DOHH2 (cell line): ENCODE measurements around the gene CDH4.

Experiments used
- H3F3A ChIP-seq: fragments of 200-600 bp; sonication (generic), shearing (Covaris generic); 2 replicates; pipeline ENCODE4 v1.6.0; 2016; ENCODE audit warnings: antibody characterized with exemption, mild to moderate bottlenecking; ENCODE audit not compliant: control insufficient read depth, insufficient read depth
- H3K27ac ChIP-seq: fragments of 200-600 bp; sonication (generic); 2 replicates; pipeline ENCODE4 v1.5.1; 2014; ENCODE audit warnings: low read depth, mild to moderate bottlenecking, low read length, moderate library complexity
- H3K27me3 ChIP-seq: fragments of 200-600 bp; sonication (generic); 2 replicates; pipeline ENCODE4 v1.6.1; 2014; ENCODE audit warnings: mild to moderate bottlenecking, low read length, mixed read lengths; ENCODE audit not compliant: control insufficient read depth
- H3K36me3 ChIP-seq: fragments of 200-600 bp; sonication (generic); 2 replicates; pipeline ENCODE4 v1.6.1; 2014; ENCODE audit warnings: mild to moderate bottlenecking, low read length, moderate library complexity, mixed read lengths; ENCODE audit not compliant: control insufficient read depth
- H3K4me1 ChIP-seq: fragments of 200-600 bp; sonication (generic); 2 replicates; pipeline ENCODE4 v1.6.1; 2014; ENCODE audit warnings: mild to moderate bottlenecking, low read length, mixed read lengths; ENCODE audit not compliant: control insufficient read depth
- H3K4me2 ChIP-seq: fragments of 200-600 bp; sonication (generic); 2 replicates; pipeline ENCODE4 v1.6.0; 2014; ENCODE audit warnings: mild to moderate bottlenecking, low read length, moderate library complexity
- H3K4me3 ChIP-seq: fragments of 200-600 bp; sonication (generic); 2 replicates; pipeline ENCODE4 v1.5.1; 2014; ENCODE audit warnings: mild to moderate bottlenecking, low read length, mixed read lengths
- H3K79me2 ChIP-seq: fragments of 200-600 bp; sonication (generic); 2 replicates; pipeline ENCODE4 v1.6.1; 2014; ENCODE audit warnings: mild to moderate bottlenecking, low read length, mixed read lengths; ENCODE audit not compliant: control insufficient read depth
- H3K9me2 ChIP-seq: fragments of 200-600 bp; sonication (generic); replicated peaks from 2 replicates; pipeline ENCODE4 v1.6.1; 2014; ENCODE audit warnings: mild to moderate bottlenecking, low read length, mixed read lengths; ENCODE audit not compliant: control insufficient read depth
- H3K9me3 ChIP-seq: fragments of 200-600 bp; sonication (generic); 2 replicates; pipeline ENCODE4 v1.6.1; 2014; ENCODE audit warnings: antibody characterized with exemption, low read length, mixed read lengths; ENCODE audit not compliant: control insufficient read depth, insufficient read depth
- H4K20me1 ChIP-seq: fragments of 200-600 bp; sonication (generic); 2 replicates; pipeline ENCODE4 v1.6.0; 2014; ENCODE audit warnings: low read depth, mild to moderate bottlenecking, antibody characterized with exemption, low read length, moderate library complexity; ENCODE audit not compliant: control insufficient read depth, insufficient read depth
- CTCF ChIP-seq: fragments of 200-600 bp; sonication (generic); IDR thresholded peaks from one replicate; pipeline ENCODE4 v1.5.1; 2014; ENCODE audit warnings: antibody characterized with exemption, mild to moderate bottlenecking, low read depth, low read length; ENCODE audit not compliant: poor library complexity, severe bottlenecking
- EZH2phosphoT487 ChIP-seq: fragments of 200-600 bp; sonication (generic); IDR thresholded peaks from 2 replicates; pipeline ENCODE4 v1.6.1; 2017; ENCODE audit warnings: borderline replicate concordance, mild to moderate bottlenecking, antibody characterized with exemption, low read length, moderate library complexity, mixed read lengths

CDH4 gene

GRCh38 chr20:61539706-61540360 lies 287.8 kb downstream of the CDH4 start:
- Histone ChIP-seq H3K4me3 (no peak overlapping the region), H3K27me3 (no peaks in the 10 kb centered on the region), H3K36me3 (no peaks in the 10 kb centered on the region), H3F3A (no peaks in the 10 kb centered on the region), H3K4me1 (no peaks in the 10 kb centered on the region), H3K4me2 (no peak overlapping the region), H3K9me2 (no peaks in the 10 kb centered on the region), H3K79me2 (no peaks in the 10 kb centered on the region), H3K27ac (no peak overlapping the region), H4K20me1 (no peaks in the 10 kb centered on the region), H3K9me3 (no peaks in the 10 kb centered on the region)
- no peak for TF ChIP-seq CTCF
- no peak for TF ChIP-seq EZH2phosphoT487

GRCh38 chr20:61541537-61541936 lies 289.5 kb downstream of the CDH4 start:
- Histone ChIP-seq H3K27me3 (no peaks in the 10 kb centered on the region), H3K4me3 (no peak overlapping the region), H3K9me2 (no peaks in the 10 kb centered on the region), H3K36me3 (no peaks in the 10 kb centered on the region), H3K79me2 (no peaks in the 10 kb centered on the region), H3K9me3 (no peaks in the 10 kb centered on the region), H3K27ac (no peak overlapping the region), H3F3A (no peaks in the 10 kb centered on the region), H3K4me2 (no peak overlapping the region), H4K20me1 (no peaks in the 10 kb centered on the region), H3K4me1 (no peaks in the 10 kb centered on the region)
- no peak for TF ChIP-seq CTCF
- TF ChIP-seq EZH2phosphoT487 = no peak

DNA sequence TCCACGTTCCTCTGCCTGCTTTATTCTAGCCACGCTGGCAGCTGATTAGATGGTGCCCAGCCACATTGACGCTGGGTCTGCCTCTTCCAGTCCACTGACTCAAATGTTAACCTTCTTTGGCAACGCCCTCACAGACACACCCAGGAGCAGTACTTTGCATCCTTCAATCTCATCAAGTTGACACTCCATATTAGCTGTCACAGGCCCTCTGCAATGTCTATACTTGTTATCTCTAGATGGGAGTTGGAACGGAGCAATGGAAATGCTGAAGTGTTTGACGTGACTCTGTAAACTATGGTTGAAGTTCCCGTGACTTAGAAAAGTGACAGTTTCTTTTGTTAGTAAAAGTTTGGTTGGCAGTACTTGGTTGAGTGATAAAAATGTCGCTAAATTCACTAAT lies 291.0 kb downstream of the CDH4 start:
- no peaks in the 10 kb centered on the region for H3K36me3 ChIP-seq
- no peaks in the 10 kb centered on the region for H3K27me3 ChIP-seq
- H3K27ac ChIP-seq = no peak overlapping the region
- no peaks in the 10 kb centered on the region for H4K20me1 ChIP-seq
- H3K4me3 ChIP-seq = no peak overlapping the region
- no peaks in the 10 kb centered on the region for H3K79me2 ChIP-seq
- no peaks in the 10 kb centered on the region for H3F3A ChIP-seq
- TF ChIP-seq EZH2phosphoT487 = no peak
- TF ChIP-seq CTCF = no peak
- no peaks in the 10 kb centered on the region for H3K9me3 ChIP-seq
- no peaks in the 10 kb centered on the region for H3K9me2 ChIP-seq
- no peak overlapping the region for H3K4me2 ChIP-seq
- H3K4me1 ChIP-seq = no peaks in the 10 kb centered on the region
